ENCODE data around the gene SENP8. TPM values are rescaled to one million over a fixed set of nuclear protein-coding genes. Genes with fewer than 3 reads are reported as not detected.

SENP8 gene
- total and polyA plus RNA-seq, 2 of the 8 experiments (the other 6 are each of a cell fraction or from before 2014, with no cell fraction given), result 4.1 to 6.0 TPM

- H3K4me3 ChIP-seq (ENCODE audit: extremely low read depth in 1 of 4, insufficient read depth in 2 of 4, low read depth in 3 of 4, low read length in 4 of 4), result no peak overlapping the region
- H3K4me2 ChIP-seq (ENCODE audit: insufficient read depth in 1 of 2, low read depth in 2 of 2, low read length in 2 of 2), result no peak overlapping the region
- POLR2A ChIA-PET (ENCODE audit: partially characterized antibody), result interaction anchor here (0.6 to 1.5 kb wide), 4 partner anchors 13 to 1278 kb away, joined by 3 to 4 read pairs (median 3); partner anchors contain the start of gene GRAMD2A
- no peak overlapping the region; the same call in 1 of the 2 replicates for H2BK12ac ChIP-seq (ENCODE audit: low read depth, low read length)
- no peaks in the 10 kb centered on the region for H3K23me2 ChIP-seq (ENCODE audit: low read depth, low read length)
- H3K27ac ChIP-seq (ENCODE audit: low read depth, low read length), result no peak overlapping the region
- H3K23ac ChIP-seq (ENCODE audit: insufficient read length), result no peak overlapping the region
- no peak overlapping the region for H4K91ac ChIP-seq (replicated peaks; ENCODE audit: insufficient read length, low read length)
- no peak overlapping the region for H3K9ac ChIP-seq (replicated peaks in 1 of 4; ENCODE audit: extremely low read depth in 1 of 4, low read depth in 3 of 4, low read length in 3 of 4)
- TF ChIP-seq CHD1 (IDR thresholded peaks at IDR 0.05; ENCODE audit: low read depth, low read length), result no peak
- no peak for TF ChIP-seq TCF12 (IDR thresholded peaks at IDR 0.05; ENCODE audit: low read depth, low read length)
- no peak for TF ChIP-seq CEBPB (IDR thresholded peaks at IDR 0.05; ENCODE audit: low read depth, low read length)
- TF ChIP-seq NANOG (IDR thresholded peaks at IDR 0.05; ENCODE audit: insufficient read depth, low read depth, low read length, poor library complexity, severe bottlenecking), result no peak
- TF ChIP-seq SP4 (IDR thresholded peaks at IDR 0.05; ENCODE audit: low read length), result no peak
- no peak for TF ChIP-seq CTBP2 (IDR thresholded peaks at IDR 0.05; ENCODE audit: borderline replicate concordance, insufficient read depth, insufficient read length, low read length)
- TF ChIP-seq FOSL1 (IDR thresholded peaks at IDR 0.05; ENCODE audit: insufficient read depth, low read depth, low read length), result no peak
- H4K8ac ChIP-seq (ENCODE audit: extremely low read depth, insufficient read depth, low read length), result peak overlapping the region; percentile 57
- no peak overlapping the region for H2AK5ac ChIP-seq (ENCODE audit: low read depth, low read length)
- CTCF ChIA-PET (ENCODE audit: partially characterized antibody), result interaction anchor here (1.0 to 2.1 kb wide), 7 partner anchors 12 to 783 kb away, joined by 3 to 6 read pairs (median 5); no protein-coding TSS in a partner anchor
- H3K4me1 ChIP-seq (replicated peaks in 1 of 4; ENCODE audit: control insufficient read depth in 3 of 4, insufficient read depth in 4 of 4, low read length in 3 of 4), result peaks cover 0 to 8% (median 2%) of the 10 kb centered on the region in 4 experiments; a peak in 3 of 7 replicates
- no peaks in the 10 kb centered on the region for H3K27me3 ChIP-seq (replicated peaks in 1 of 4; ENCODE audit: control insufficient read depth in 3 of 4, extremely low read depth in 1 of 4, insufficient read depth in 3 of 4, low read length in 3 of 4)
- H3K79me2 ChIP-seq (ENCODE audit: control insufficient read depth in 1 of 2, insufficient read depth in 2 of 2, low read length in 2 of 2), result no peaks in the 10 kb centered on the region
- DNase-seq (ENCODE audit: low read depth in 1 of 2, low spot score in 2 of 2) (no peak), FAIRE-seq (no peak)
- no peak overlapping the region for H4K5ac ChIP-seq (ENCODE audit: insufficient read length, low read depth, low read length)
- no peak overlapping the region for H2BK15ac ChIP-seq (ENCODE audit: low read length)
- no peak overlapping the region for H2BK20ac ChIP-seq (ENCODE audit: low read length)
- no peak overlapping the region for H3K14ac ChIP-seq (ENCODE audit: insufficient read length)
- H2BK5ac ChIP-seq (ENCODE audit: low read depth, low read length), result no peak overlapping the region
- no peaks in the 10 kb centered on the region for H4K20me1 ChIP-seq (replicated peaks in 1 of 2; ENCODE audit: control insufficient read depth in 1 of 2, insufficient read depth in 2 of 2, low read length in 2 of 2)
- no peaks in the 10 kb centered on the region for H3K9me3 ChIP-seq (ENCODE audit: insufficient read depth in 2 of 2, low read depth in 1 of 2, low read length in 1 of 2)
- no peak overlapping the region for H3K56ac ChIP-seq (replicated peaks; ENCODE audit: insufficient read length, low read depth, low read length)
- no peaks in the 10 kb centered on the region for H3K79me1 ChIP-seq (ENCODE audit: low read depth, low read length)
- no peak overlapping the region for H3K4ac ChIP-seq (replicated peaks; ENCODE audit: insufficient read length, low read depth, low read length)
- H2AFZ ChIP-seq (ENCODE audit: low read length), result no peak overlapping the region
- no peaks in the 10 kb centered on the region for H3K36me3 ChIP-seq (ENCODE audit: control insufficient read depth in 2 of 4, insufficient read depth in 4 of 4, low read length in 3 of 4)
- 90% methylated on average over 10 of the region's 10 CpGs; no CpG with 5 or more reads in 1 of the 2 experiments for WGBS, 2 experiments (ENCODE audit: extremely low coverage in 1 of 2, insufficient coverage in 1 of 2, insufficient read length in 1 of 2, insufficient replicate concordance in 2 of 2, low coverage in 1 of 2, low lambda C conversion rate in 2 of 2, missing lambda C conversion rate in 1 of 2)
- H2BK120ac ChIP-seq (replicated peaks; ENCODE audit: low read depth, low read length), result no peak overlapping the region
- H3K18ac ChIP-seq (ENCODE audit: extremely low read depth, low read length), result no peak overlapping the region
Measured at GRCh38 chr15:72169236-72169920, 51.2 kb downstream of the SENP8 start.
